ENCODE results near the gene LPIN1. TPM values are rescaled to one million over a fixed set of nuclear protein-coding genes. Genes with fewer than 3 reads are reported as not detected.
"Not testable (repeated sequence)": the region's sequence is repeated elsewhere in the genome, so short reads cannot be mapped to it uniquely, and the experiment has no call there.

Gene LPIN1
- total RNA-seq, 1 donor from 2014 or later = 28.1 TPM

- FAIRE-seq = no peak
- DNase-seq (ENCODE audit: low spot score in 2 of 2) = no peak
These were observed 81.1 kb downstream of the LPIN1 start for GRCh38 chr2:11827547-11827946.

DNA sequence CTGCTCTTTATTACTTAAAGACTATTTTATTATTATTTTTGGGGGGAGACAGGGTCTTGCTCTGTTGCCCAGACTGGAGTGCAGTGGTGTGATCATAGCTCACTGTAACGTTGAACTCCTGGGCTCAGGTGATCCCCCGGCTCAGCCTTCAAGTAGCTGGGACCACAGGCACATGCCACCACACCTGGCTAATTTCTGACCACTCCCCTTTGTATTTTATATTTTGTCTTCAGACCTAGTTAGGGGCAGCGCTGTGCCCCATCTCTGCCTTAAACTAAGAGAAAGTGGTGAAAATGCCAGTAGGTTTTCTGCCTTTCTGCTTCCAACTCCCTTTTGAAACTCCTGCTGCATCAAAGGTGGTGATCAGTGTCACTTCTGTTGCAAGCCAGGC is 82.5 kb downstream of the LPIN1 start:
- FAIRE-seq (no peak), DNase-seq (ENCODE audit: low spot score in 2 of 2) (no peak)

DNA sequence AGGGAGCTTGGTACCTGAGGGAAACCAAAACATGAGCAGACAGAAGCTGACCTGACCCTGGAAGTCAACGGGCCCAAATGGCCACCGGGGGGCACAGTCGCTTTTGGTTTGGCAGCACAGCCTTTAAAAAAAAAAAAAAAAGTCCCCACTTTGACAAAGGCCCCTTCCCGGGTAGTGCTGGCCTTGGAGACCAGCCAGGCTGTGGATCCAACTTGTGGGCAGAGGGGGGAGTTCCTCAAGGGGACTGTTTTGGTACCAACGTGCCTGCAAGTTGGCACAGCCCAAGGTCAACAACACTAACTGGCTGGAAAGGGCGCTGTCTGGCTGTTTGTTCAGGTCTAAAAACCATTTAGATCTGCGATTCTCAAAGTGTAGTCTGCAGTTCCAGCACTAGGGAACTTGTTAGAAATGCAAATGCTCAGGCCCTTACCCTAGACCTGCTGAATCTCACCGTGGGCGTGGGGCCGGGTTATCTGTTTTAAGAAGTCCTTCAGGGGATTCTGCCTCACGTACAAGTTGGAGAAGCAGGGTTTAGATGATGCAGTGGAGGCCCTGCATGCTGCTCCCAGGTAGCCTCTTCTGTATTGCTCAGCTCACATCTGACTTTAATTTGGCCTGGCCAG is 83.0 kb downstream of the LPIN1 start:
- DNase-seq (ENCODE audit: low spot score in 2 of 2) = peak; percentile 32 to 56
- FAIRE-seq = no peak

DNA sequence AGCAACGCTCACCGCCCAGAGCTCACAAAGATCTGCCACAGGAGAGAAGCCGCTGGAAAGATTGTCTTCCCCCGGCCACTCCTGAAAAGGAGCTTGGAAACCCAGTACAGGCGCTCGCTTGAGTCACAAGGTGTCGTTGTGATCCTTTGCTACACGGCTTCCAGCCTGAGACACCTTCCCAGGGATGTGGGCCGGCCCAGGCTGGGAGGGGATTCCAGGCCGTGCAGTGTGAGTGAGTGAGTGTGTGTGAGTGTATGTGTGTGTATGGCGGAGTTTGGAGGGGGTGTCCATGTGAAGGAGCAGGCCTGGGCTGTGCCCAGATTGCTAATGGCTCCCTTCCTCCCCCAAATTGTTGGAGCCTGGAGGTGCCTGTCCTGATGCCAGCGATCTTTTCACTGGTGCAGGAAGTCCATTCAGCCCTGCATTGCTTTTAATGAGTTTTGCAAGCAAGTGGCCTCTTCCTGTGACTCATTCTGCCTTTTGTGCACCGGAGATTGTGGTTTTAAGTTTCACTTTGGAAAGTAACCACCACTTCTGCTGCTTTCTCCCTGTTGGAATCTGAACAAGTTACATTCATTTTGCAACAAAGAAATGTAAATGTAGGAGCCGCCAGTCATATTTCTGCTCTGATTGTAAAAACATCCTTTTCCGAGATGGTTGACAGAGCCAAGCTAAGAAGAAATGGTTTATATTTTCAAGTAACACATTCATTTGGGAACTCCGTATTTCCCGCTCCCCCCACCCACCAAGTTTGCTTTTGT is 83.7 kb downstream of the LPIN1 start:
- DNase-seq (ENCODE audit: low spot score in 2 of 2) (peak; percentile 40 to 67), FAIRE-seq (no peak)

GRCh38 chr2:11830708-11831301 is 84.4 kb downstream of the LPIN1 start:
- FAIRE-seq = no peak

GRCh38 chr2:11831415-11831814 is 85.0 kb downstream of the LPIN1 start:
- FAIRE-seq (no peak), DNase-seq (ENCODE audit: low spot score in 2 of 2) (no peak)

More at GRCh38 chr2:11830708-11831301, 84.4 kb downstream of the LPIN1 start:
- DNase-seq (ENCODE audit: low spot score in 2 of 2) = no peak

DNA sequence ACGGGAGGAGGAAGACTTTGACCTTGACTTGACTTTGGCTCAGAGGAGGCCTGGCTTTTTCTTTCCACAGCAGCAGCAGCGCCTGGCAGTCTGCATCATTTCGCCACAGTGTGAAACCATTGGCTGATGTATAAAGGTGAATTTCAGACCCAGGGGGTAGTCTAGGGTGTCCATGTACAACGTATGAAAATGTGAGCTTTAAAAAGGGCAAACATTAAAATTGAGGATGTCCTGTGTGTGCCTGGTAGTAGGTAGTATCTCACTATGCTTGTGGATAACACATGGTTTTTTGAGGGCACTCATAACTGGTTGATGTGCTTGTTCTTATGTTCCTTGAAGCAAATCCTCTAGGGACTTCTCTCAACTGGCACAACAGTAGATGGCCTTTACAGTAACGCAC is 86.1 kb downstream of the LPIN1 start:
- DNase-seq (ENCODE audit: low spot score in 2 of 2) (no peak), FAIRE-seq (no peak)

- DNase-seq (ENCODE audit: low spot score in 2 of 2) (no peak), FAIRE-seq (no peak)
These were observed 87.2 kb downstream of the LPIN1 start for GRCh38 chr2:11833601-11834000.

GRCh38 chr2:11835403-11835802 is 89.0 kb downstream of the LPIN1 start:
- FAIRE-seq (no peak), DNase-seq (ENCODE audit: low spot score in 2 of 2) (no peak)

- FAIRE-seq = no peak
- no peak for DNase-seq (ENCODE audit: low spot score in 2 of 2)
These were observed 90.3 kb downstream of the LPIN1 start for GRCh38 chr2:11836647-11837219.

GRCh38 chr2:11837875-11838734 is 91.7 kb downstream of the LPIN1 start:
- DNase-seq (ENCODE audit: low spot score in 2 of 2) (no peak), FAIRE-seq (no peak)

- FAIRE-seq (no peak), DNase-seq (ENCODE audit: low spot score in 2 of 2) (no peak)
These were observed 93.5 kb downstream of the LPIN1 start for GRCh38 chr2:11839916-11840315.

- no peak for DNase-seq (ENCODE audit: low spot score in 2 of 2)
- FAIRE-seq = no peak
These were observed 95.9 kb downstream of the LPIN1 start for GRCh38 chr2:11842336-11842735.

DNA sequence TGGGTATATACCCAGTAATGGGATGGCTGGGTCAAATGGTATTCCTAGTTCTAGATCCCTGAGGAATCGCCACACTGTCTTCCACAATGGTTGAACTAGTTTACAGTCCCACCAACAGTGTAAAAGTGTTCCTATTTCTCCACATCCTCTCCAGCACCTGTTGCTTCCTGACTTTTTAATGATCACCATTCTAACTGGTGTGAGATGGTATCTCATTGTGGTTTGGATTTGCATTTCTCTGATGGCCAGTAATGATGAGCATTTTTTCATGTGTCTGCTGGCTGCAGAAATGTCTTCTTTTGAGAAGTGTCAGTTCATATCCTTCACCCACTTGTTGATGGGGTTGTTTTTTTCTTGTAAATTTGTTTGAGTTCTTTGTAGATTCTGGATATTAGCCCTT is 98.4 kb downstream of the LPIN1 start:
- DNase-seq (ENCODE audit: low spot score in 2 of 2); FAIRE-seq: not testable (repeated sequence)

- not testable (repeated sequence) for DNase-seq (ENCODE audit: low spot score in 2 of 2); FAIRE-seq
These were observed 101.5 kb downstream of the LPIN1 start for GRCh38 chr2:11847935-11848334.

DNA sequence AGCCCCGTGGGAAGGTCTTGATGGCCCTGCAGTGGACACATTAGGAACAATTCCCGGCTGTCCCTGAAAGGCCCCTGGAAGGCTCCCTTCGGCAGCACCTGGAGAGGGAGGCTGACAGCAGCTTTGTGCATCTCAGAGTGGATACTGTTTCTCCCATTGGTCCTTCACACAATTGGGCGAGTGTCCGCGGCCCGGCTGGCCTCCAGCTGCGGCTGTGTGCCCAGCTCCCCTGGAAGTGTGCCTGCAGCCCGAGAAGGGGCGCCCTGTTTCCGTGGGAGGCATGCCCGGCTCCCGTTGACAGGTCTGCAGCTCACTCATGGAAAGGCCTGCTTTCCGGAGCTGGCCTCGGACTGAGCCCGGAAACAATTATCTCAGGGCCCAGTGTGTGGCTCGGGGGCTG is 103.7 kb downstream of the LPIN1 start:
- FAIRE-seq (no peak), DNase-seq (ENCODE audit: low spot score in 2 of 2) (peak; percentile 48 to 55)

DNA sequence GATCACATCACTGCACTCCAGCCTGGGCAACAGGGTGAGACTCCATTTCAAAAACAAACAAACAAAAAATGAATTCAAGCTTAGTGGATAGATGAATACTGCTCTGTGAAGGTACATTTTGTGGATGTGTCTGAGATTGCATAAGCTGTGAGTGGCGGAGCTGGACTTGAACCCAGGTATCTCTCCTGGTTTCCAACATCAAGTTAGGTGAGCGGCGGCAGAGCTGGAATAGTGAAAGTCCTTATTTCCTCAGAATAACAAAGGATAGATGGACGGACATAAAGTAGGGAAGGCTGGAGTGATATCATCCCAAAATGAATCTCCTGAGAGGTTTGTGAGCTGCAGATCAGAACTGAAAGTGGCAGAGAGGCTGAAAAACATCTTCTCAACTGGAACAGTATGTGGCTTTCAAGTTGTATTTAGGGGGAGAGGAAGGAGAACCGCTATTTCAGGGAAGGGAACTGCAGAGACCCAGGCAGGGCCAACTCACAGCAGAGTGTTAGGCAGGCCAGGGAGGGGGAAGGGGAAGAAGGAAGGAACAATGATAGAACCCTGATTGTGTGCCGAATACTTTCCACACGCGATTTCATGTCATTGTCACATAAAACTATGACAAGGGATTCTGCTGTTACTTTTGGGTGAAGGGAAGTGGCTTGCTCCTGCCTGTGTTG is 106.2 kb downstream of the LPIN1 start:
- DNase-seq (ENCODE audit: low spot score in 2 of 2) = no peak
- FAIRE-seq = no peak

- DNase-seq (ENCODE audit: low spot score in 2 of 2) (no peak), FAIRE-seq (no peak)
These were observed 106.8 kb downstream of the LPIN1 start for GRCh38 chr2:11853197-11853588.

GRCh38 chr2:11855064-11855760 is 108.8 kb downstream of the LPIN1 start:
- FAIRE-seq (no peak), DNase-seq (ENCODE audit: low spot score in 2 of 2) (no peak)
